IMR-90 (cell line): Measurements from ENCODE around the gene WRAP53. TPM values are rescaled to one million over a fixed set of nuclear protein-coding genes. Genes with fewer than 3 reads are reported as not detected.

Source experiments
- ATAC-seq: fragments of 200-7000 bp; cut with Tn5 transposase; 2 replicates; pipeline ENCODE4 v1.9.1; 2020; ENCODE audit warnings: low read depth, mild to moderate bottlenecking, moderate library complexity
- BruUV-seq: library from RNA; stranded (reverse); fragments of 400-500 nt; replicated peaks from 2 replicates; lab custom pipeline; 2021; lab: Mats Ljungman, UMichigan
- CTCF ChIA-PET: fragments of 300-600 bp; formaldehyde crosslinking; extraction: SDS; loops from one replicate; lab custom pipeline; 2021; ENCODE audit warnings: antibody characterized with exemption; lab: Yijun Ruan, JAX
- POLR2A ChIA-PET: fragments of 300-600 bp; sonication (Branson Sonifier 250); formaldehyde crosslinking; loops from one replicate; lab custom pipeline; 2022; ENCODE audit warnings: antibody characterized with exemption; ENCODE audit not compliant: unreplicated experiment; lab: Charles Lee
- DNase-seq: peaks from one replicate; pipeline ENCODE4 v3.0.0; 2013
- H2AFZ ChIP-seq: replicated peaks from 2 replicates; pipeline ENCODE3; 2013; ENCODE audit warnings: low read length, mild to moderate bottlenecking; ENCODE audit not compliant: poor library complexity
- H2AK5ac ChIP-seq: 2 replicates; pipeline ENCODE4 v1.6.1; 2013; ENCODE audit warnings: low read depth, low read length, inconsistent platforms
- H2AK9ac ChIP-seq: replicated peaks from 2 replicates; pipeline ENCODE3; 2013; ENCODE audit warnings: mild to moderate bottlenecking, low read depth, low read length, moderate library complexity; ENCODE audit not compliant: poor library complexity
- H2BK120ac ChIP-seq: 2 replicates; pipeline ENCODE4 v1.6.1; 2013; ENCODE audit warnings: low read depth, low read length, inconsistent platforms
- H2BK15ac ChIP-seq: 3 replicates; pipeline ENCODE4 v1.6.1; 2013; ENCODE audit warnings: low read depth, low read length, inconsistent platforms
- H2BK20ac ChIP-seq: 2 replicates; pipeline ENCODE4 v1.6.1; 2013; ENCODE audit warnings: low read depth, mild to moderate bottlenecking, inconsistent platforms, low read length, moderate library complexity
- H2BK5ac ChIP-seq: 2 replicates; pipeline ENCODE4 v1.6.1; 2013; ENCODE audit warnings: mild to moderate bottlenecking, low read depth, low read length, inconsistent platforms; ENCODE audit not compliant: poor library complexity, severe bottlenecking
- H3K14ac ChIP-seq: replicated peaks from 2 replicates; pipeline ENCODE4 v1.6.1; 2013; ENCODE audit warnings: low read depth, low read length, inconsistent platforms
- H3K18ac ChIP-seq: 2 replicates; pipeline ENCODE4 v1.6.1; 2013; ENCODE audit warnings: low read depth, low read length, control low read depth
- H3K23ac ChIP-seq: 2 replicates; pipeline ENCODE4 v1.6.1; 2013; ENCODE audit warnings: low read depth, low read length, inconsistent platforms
- H3K27ac ChIP-seq: 2 replicates; pipeline ENCODE4 v1.5.1; 2013; ENCODE audit warnings: mild to moderate bottlenecking, control low read depth, low read length; ENCODE audit not compliant: insufficient read depth
- H3K27me3 ChIP-seq: 2 replicates; pipeline ENCODE4 v1.6.1; 2013; ENCODE audit warnings: low read length; ENCODE audit not compliant: control insufficient read depth, insufficient read depth
- H3K36me3 ChIP-seq: 2 replicates; pipeline ENCODE4 v1.6.1; 2013; ENCODE audit warnings: low read length, mixed read lengths; ENCODE audit not compliant: control insufficient read depth, insufficient read depth
- H3K4ac ChIP-seq: 2 replicates; pipeline ENCODE4 v1.6.1; 2013; ENCODE audit warnings: low read depth, low read length, inconsistent platforms
- H3K4me1 ChIP-seq: 2 replicates; pipeline ENCODE4 v1.6.1; 2013; ENCODE audit warnings: low read length, mixed read lengths; ENCODE audit not compliant: control insufficient read depth, insufficient read depth
- H3K4me2 ChIP-seq: 2 replicates; pipeline ENCODE4 v1.6.1; 2013; ENCODE audit warnings: low read depth, mild to moderate bottlenecking, control low read depth, low read length, moderate library complexity
- H3K4me3 ChIP-seq: 2 replicates; pipeline ENCODE4 v1.5.1; 2013; ENCODE audit warnings: low read depth, mild to moderate bottlenecking, control low read depth, low read length, moderate library complexity; ENCODE audit not compliant: insufficient read depth
- H3K56ac ChIP-seq: 2 replicates; pipeline ENCODE4 v1.6.1; 2013; ENCODE audit warnings: low read length, inconsistent platforms; ENCODE audit not compliant: insufficient read depth; ENCODE audit errors: extremely low read depth
- H3K79me1 ChIP-seq, 2 experiments: 2 replicates each; pipeline ENCODE4 v1.6.1; 2013; ENCODE audit warnings: low read length in 2 of 2, inconsistent platforms in 1 of 2, low read depth in 1 of 2
- H3K9ac ChIP-seq: 2 replicates; pipeline ENCODE4 v1.6.1; 2013; ENCODE audit warnings: low read depth, low read length, control low read depth
- H3K9me1 ChIP-seq: 2 replicates; pipeline ENCODE4 v1.6.1; 2013; ENCODE audit warnings: low read length, inconsistent platforms; ENCODE audit not compliant: insufficient read depth
- H3K9me3 ChIP-seq: 2 replicates; pipeline ENCODE4 v1.6.1; 2013; ENCODE audit warnings: low read length; ENCODE audit not compliant: control insufficient read depth, insufficient read depth
- H4K20me1 ChIP-seq: 2 replicates; pipeline ENCODE4 v1.6.1; 2013; ENCODE audit warnings: low read length, inconsistent platforms; ENCODE audit not compliant: insufficient read depth
- H4K5ac ChIP-seq: 2 replicates; pipeline ENCODE4 v1.6.1; 2013; ENCODE audit warnings: mild to moderate bottlenecking, low read depth, low read length, control low read depth
- H4K8ac ChIP-seq, 2 experiments: 2 replicates each; pipeline ENCODE4 v1.6.1; 2013; ENCODE audit warnings: low read depth in 2 of 2, low read length in 2 of 2, control low read depth in 1 of 2, inconsistent platforms in 1 of 2
- H4K91ac ChIP-seq: 2 replicates; pipeline ENCODE4 v1.6.1; 2013; ENCODE audit warnings: low read depth, low read length, inconsistent platforms; ENCODE audit not compliant: insufficient read depth
- BHLHE40 ChIP-seq: fragments of 150-350 bp; IDR thresholded peaks from 2 replicates; pipeline ENCODE4 v1.6.1; 2016; ENCODE audit warnings: mild to moderate bottlenecking, low read depth, low read length
- CEBPB ChIP-seq: IDR thresholded peaks from 2 replicates; pipeline ENCODE4 v1.6.1; 2012; ENCODE audit warnings: low read depth, low read length, improper control_type of control experiment
- CHD1 ChIP-seq: IDR thresholded peaks from 2 replicates; pipeline ENCODE4 v1.6.1; 2012; ENCODE audit warnings: low read depth, low read length, improper control_type of control experiment
- CTCF ChIP-seq: conservative IDR thresholded peaks from 2 replicates; pipeline ENCODE4 v1.5.1; 2012; ENCODE audit warnings: mild to moderate bottlenecking, low read depth, low read length, improper control_type of control experiment
- ELK1 ChIP-seq: fragments of 150-350 bp; IDR thresholded peaks from 2 replicates; pipeline ENCODE4 v1.6.1; 2016; ENCODE audit warnings: low read depth, mild to moderate bottlenecking, low read length, moderate library complexity, borderline replicate concordance
- FOS ChIP-seq: fragments of 150-350 bp; IDR thresholded peaks from 2 replicates; pipeline ENCODE4 v1.6.1; 2016; ENCODE audit warnings: low read depth, low read length
- MAFK ChIP-seq: IDR thresholded peaks from 2 replicates; pipeline ENCODE4 v1.6.1; 2012; ENCODE audit warnings: low read depth, low read length, improper control_type of control experiment
- MAZ ChIP-seq: IDR thresholded peaks from 2 replicates; pipeline ENCODE4 v1.6.1; 2012; ENCODE audit warnings: low read depth, mild to moderate bottlenecking, low read length, improper control_type of control experiment, moderate library complexity, borderline replicate concordance
- MXI1 ChIP-seq: IDR thresholded peaks from 2 replicates; pipeline ENCODE4 v1.6.1; 2012; ENCODE audit warnings: low read depth, mild to moderate bottlenecking, low read length, moderate library complexity, borderline replicate concordance
- NFE2L2 ChIP-seq: fragments of 150-350 bp; IDR thresholded peaks from 2 replicates; pipeline ENCODE4 v1.6.1; 2016; ENCODE audit warnings: low read depth, mild to moderate bottlenecking, low read length
- POLR2A ChIP-seq: IDR thresholded peaks from 2 replicates; pipeline ENCODE4 v1.6.1; 2012; ENCODE audit warnings: mild to moderate bottlenecking, low read depth, low read length
- RAD21 ChIP-seq: IDR thresholded peaks from 2 replicates; pipeline ENCODE4 v1.6.1; 2012; ENCODE audit warnings: low read length, improper control_type of control experiment
- RCOR1 ChIP-seq: IDR thresholded peaks from 2 replicates; pipeline ENCODE4 v1.6.1; 2012; ENCODE audit warnings: mild to moderate bottlenecking, low read length, improper control_type of control experiment; ENCODE audit not compliant: insufficient replicate concordance
- RFX5 ChIP-seq: IDR thresholded peaks from 2 replicates; pipeline ENCODE4 v1.8.0; 2012; ENCODE audit warnings: low read depth, mild to moderate bottlenecking, low read length, moderate library complexity
- SMC3 ChIP-seq: fragments of 150-350 bp; IDR thresholded peaks from 2 replicates; pipeline ENCODE4 v1.6.1; 2016; ENCODE audit warnings: low read depth, mild to moderate bottlenecking, antibody characterized with exemption, low read length, moderate library complexity
- USF2 ChIP-seq: fragments of 150-350 bp; IDR thresholded peaks from 2 replicates; pipeline ENCODE4 v1.6.1; 2017; ENCODE audit warnings: mild to moderate bottlenecking, antibody characterized with exemption, low read length, low read depth
- WGBS, 2 experiments: methylation state at CpG; one replicate each; pipeline versions ENCODE4 v1.1.5 to v1.1.7; 2013; ENCODE audit warnings: missing lambda C conversion rate in 2 of 2; ENCODE audit not compliant: insufficient read length in 1 of 2; ENCODE audit errors: extremely low coverage in 2 of 2; 5-methylcytosine and 5-hydroxymethylcytosine counted together
- dilution Hi-C: fragments of 300-500 bp; cut with HindIII; formaldehyde crosslinking; loops from one replicate; pipeline ENCODE4 v1.14.3; 2018; ENCODE audit warnings: low sequenced_read_pairs; ENCODE audit not compliant: unreplicated experiment
- in situ Hi-C: fragments of 300-500 bp; cut with MboI; formaldehyde crosslinking; loops from 3 replicates; pipeline ENCODE4 v1.14.3; 2019; ENCODE audit warnings: low sequenced_read_pairs, inconsistent platforms, mixed read lengths
- intact Hi-C: fragments of 100-400 bp; cut with micrococcal nuclease; formaldehyde crosslinking; loops from 2 replicates; pipeline ENCODE4 v1.10.0; 2022
- polyA plus RNA-seq, 3 experiments: library from polyadenylated mRNA; depleted of rRNA; stranded (reverse); fragments of >200 nt; gene quantifications; 2 replicates each; pipeline ENCODE4 v1.2.3, GENCODE V29; 2012; ENCODE audit warnings: low replicate concordance in 1 of 3
- total RNA-seq: library from RNA; depleted of rRNA; stranded (reverse); fragments of >200 nt; gene quantifications from 2 replicates; pipeline ENCODE4 v1.2.3, GENCODE V29; 2012

WRAP53 gene
- total and polyA plus RNA-seq, 2 of the 4 experiments (the other 2 are of a cell fraction): 6.6 to 9.5 TPM

GRCh38 chr17:7710301-7710700, 22.0 kb downstream of the WRAP53 start:
- Histone ChIP-seq H2BK15ac (no peak overlapping the region), H2AK5ac (no peak overlapping the region), H4K20me1 (no peaks in the 10 kb centered on the region), H3K4me3 (no peak overlapping the region), H3K4me2 (no peak overlapping the region), H3K9ac (no peak overlapping the region), H4K5ac (no peak overlapping the region), H3K4me1 (no peaks in the 10 kb centered on the region), H3K27ac (no peak overlapping the region), H3K79me1 (no peaks in the 10 kb centered on the region), H3K9me3 (no peaks in the 10 kb centered on the region), H3K36me3 (no peaks in the 10 kb centered on the region), H3K27me3 (peaks cover 64% of the 10 kb centered on the region), H2AFZ (peak overlapping the region; percentile 85), H3K4ac (peak overlapping the region; percentile 10; the same call in 1 of the 2 replicates), H2AK9ac (no peak overlapping the region), H3K56ac (no peak overlapping the region), H2BK5ac (no peak overlapping the region), H4K8ac (peak overlapping the region; percentile 12 to 63; a peak in 3 of 4 replicates), H2BK20ac (no peak overlapping the region), H3K23ac (no peak overlapping the region), H3K18ac (no peak overlapping the region), H3K9me1 (no peaks in the 10 kb centered on the region), H3K14ac (no peak overlapping the region; the same call in 1 of the 2 replicates), H2BK120ac (no peak overlapping the region), H4K91ac (no peak overlapping the region)
- WGBS, 2 experiments: 76% methylated on average over 5 of the region's 7 CpGs; no CpG with 5 or more reads in 1 of the 2 experiments
- CTCF ChIA-PET: no interaction called here
- BruUV-seq: no TSS peak
- ATAC-seq (no peak), DNase-seq (no peak)
- dilution Hi-C loops (no loop called here), in situ Hi-C loops (no loop called here), intact Hi-C loops (no loop called here)
- POLR2A ChIA-PET: no interaction called here
- TF ChIP-seq MAZ (no peak), RCOR1 (no peak), MAFK (no peak), CEBPB (no peak), CTCF (no peak), ELK1 (no peak), USF2 (no peak), MXI1 (no peak), CHD1 (no peak), NFE2L2 (no peak), POLR2A (no peak), BHLHE40 (no peak), FOS (no peak), SMC3 (no peak), RAD21 (no peak), RFX5 (no peak)
